HCT116 (cell line): ENCODE results near the gene GNAT2.

Experiments used
- POLR2A ChIP-seq: IDR thresholded peaks from 2 replicates; pipeline ENCODE4 v1.7.0; 2011; ENCODE audit warnings: borderline replicate concordance; ENCODE audit not compliant: insufficient read depth, insufficient read length; ENCODE audit errors: extremely low read depth
- POLR2AphosphoS5 ChIP-seq: IDR thresholded peaks from 2 replicates; pipeline ENCODE4 v1.6.1; 2011; ENCODE audit warnings: mild to moderate bottlenecking, low read depth, low read length, moderate library complexity
- SIN3A ChIP-seq: IDR thresholded peaks from 2 replicates; pipeline ENCODE4 v1.6.1; 2012; ENCODE audit warnings: low read depth
- ZFX ChIP-seq: fragments of 450-650 bp; IDR thresholded peaks from 2 replicates; pipeline ENCODE4 v1.6.1; 2017
- ZNF274 ChIP-seq: fragments of 200-500 bp; sonication (Bioruptor generic); IDR thresholded peaks from 2 replicates; pipeline ENCODE4 v1.6.1; 2014; ENCODE audit warnings: mild to moderate bottlenecking, low read depth, low read length, inconsistent platforms
- TF ChIP-seq, protein P1 (sequence below), 3 experiments: fragments of 200-600 bp in 1 of 3; sonication (generic) in 1 of 3; IDR thresholded peaks in 2 of 3; conservative IDR thresholded peaks in 1 of 3; 2 replicates each; pipeline ENCODE4 v1.5.1; 2012 to 2017; ENCODE audit warnings: low read depth in 2 of 3, low read length in 2 of 3, antibody characterized with exemption in 1 of 3, borderline replicate concordance in 1 of 3, control low read depth in 1 of 3, mild to moderate bottlenecking in 1 of 3, mixed read lengths in 1 of 3, mixed run types in 1 of 3, moderate library complexity in 1 of 3; ENCODE audit not compliant: insufficient read depth in 1 of 3
- TF ChIP-seq, protein P2 (sequence below): IDR thresholded peaks from 2 replicates; pipeline ENCODE4 v1.6.1; 2011; ENCODE audit warnings: mild to moderate bottlenecking, low read length, moderate library complexity; ENCODE audit not compliant: insufficient replicate concordance; ENCODE audit errors: extremely low read depth
- TF ChIP-seq, protein P3 (sequence below): IDR thresholded peaks from 2 replicates; pipeline ENCODE4 v1.6.1; 2012
- TF ChIP-seq, protein P4 (sequence below): IDR thresholded peaks from 2 replicates; pipeline ENCODE4 v1.6.1; 2012; ENCODE audit warnings: low read depth

DNA sequence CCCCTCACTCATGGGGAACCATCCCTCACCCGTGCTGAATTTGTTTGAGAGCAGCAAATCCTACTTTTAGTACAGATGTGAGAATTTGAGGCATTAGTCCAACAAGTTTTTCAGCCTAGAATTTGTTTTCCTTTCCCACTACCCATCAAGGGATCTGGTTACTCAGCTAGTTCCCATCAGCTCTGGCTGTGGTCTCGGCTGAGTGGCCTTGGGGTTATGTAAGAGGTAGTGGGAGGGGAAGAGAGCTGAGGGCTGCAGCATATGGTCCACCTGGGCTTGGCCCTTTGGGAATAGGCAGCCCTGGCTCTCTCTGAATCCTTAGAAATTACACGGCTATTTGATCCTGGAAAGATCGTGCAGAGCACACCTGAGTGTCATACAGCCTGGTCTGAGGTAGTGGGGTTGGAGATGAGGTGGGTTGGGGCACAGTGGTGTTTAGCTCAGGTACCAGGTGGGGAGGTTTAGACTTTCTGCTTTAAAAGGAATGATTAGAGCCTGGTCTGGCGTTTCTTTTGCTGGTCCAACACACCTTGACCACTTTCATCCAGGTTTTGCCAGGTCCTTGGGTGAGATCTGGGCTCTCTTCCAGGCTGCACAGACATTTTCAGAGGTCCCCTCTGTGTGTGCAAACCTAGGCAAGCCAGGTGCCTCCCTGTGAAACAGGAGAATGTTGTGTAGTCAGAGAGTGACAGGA lies 40.7 kb upstream of the GNAT2 start:
- TF ChIP-seq ZFX (no peak), POLR2A (no peak), POLR2AphosphoS5 (no peak), SIN3A (no peak), ZNF274 (no peak)
- TF ChIP-seq, protein P1, sequence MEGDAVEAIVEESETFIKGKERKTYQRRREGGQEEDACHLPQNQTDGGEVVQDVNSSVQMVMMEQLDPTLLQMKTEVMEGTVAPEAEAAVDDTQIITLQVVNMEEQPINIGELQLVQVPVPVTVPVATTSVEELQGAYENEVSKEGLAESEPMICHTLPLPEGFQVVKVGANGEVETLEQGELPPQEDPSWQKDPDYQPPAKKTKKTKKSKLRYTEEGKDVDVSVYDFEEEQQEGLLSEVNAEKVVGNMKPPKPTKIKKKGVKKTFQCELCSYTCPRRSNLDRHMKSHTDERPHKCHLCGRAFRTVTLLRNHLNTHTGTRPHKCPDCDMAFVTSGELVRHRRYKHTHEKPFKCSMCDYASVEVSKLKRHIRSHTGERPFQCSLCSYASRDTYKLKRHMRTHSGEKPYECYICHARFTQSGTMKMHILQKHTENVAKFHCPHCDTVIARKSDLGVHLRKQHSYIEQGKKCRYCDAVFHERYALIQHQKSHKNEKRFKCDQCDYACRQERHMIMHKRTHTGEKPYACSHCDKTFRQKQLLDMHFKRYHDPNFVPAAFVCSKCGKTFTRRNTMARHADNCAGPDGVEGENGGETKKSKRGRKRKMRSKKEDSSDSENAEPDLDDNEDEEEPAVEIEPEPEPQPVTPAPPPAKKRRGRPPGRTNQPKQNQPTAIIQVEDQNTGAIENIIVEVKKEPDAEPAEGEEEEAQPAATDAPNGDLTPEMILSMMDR (IDR thresholded peaks at IDR 0.05 in 2 of 3, conservative IDR thresholded peaks at IDR 0.05 in 1 of 3; ENCODE audit: borderline replicate concordance in 1 of 3, insufficient read depth in 1 of 3, low read depth in 2 of 3, low read length in 2 of 3), result no peak
- TF ChIP-seq, protein P2, sequence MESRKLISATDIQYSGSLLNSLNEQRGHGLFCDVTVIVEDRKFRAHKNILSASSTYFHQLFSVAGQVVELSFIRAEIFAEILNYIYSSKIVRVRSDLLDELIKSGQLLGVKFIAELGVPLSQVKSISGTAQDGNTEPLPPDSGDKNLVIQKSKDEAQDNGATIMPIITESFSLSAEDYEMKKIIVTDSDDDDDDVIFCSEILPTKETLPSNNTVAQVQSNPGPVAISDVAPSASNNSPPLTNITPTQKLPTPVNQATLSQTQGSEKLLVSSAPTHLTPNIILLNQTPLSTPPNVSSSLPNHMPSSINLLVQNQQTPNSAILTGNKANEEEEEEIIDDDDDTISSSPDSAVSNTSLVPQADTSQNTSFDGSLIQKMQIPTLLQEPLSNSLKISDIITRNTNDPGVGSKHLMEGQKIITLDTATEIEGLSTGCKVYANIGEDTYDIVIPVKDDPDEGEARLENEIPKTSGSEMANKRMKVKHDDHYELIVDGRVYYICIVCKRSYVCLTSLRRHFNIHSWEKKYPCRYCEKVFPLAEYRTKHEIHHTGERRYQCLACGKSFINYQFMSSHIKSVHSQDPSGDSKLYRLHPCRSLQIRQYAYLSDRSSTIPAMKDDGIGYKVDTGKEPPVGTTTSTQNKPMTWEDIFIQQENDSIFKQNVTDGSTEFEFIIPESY, result no peak
- TF ChIP-seq, protein P3, sequence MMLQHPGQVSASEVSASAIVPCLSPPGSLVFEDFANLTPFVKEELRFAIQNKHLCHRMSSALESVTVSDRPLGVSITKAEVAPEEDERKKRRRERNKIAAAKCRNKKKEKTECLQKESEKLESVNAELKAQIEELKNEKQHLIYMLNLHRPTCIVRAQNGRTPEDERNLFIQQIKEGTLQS, result no peak
- TF ChIP-seq, protein P4, sequence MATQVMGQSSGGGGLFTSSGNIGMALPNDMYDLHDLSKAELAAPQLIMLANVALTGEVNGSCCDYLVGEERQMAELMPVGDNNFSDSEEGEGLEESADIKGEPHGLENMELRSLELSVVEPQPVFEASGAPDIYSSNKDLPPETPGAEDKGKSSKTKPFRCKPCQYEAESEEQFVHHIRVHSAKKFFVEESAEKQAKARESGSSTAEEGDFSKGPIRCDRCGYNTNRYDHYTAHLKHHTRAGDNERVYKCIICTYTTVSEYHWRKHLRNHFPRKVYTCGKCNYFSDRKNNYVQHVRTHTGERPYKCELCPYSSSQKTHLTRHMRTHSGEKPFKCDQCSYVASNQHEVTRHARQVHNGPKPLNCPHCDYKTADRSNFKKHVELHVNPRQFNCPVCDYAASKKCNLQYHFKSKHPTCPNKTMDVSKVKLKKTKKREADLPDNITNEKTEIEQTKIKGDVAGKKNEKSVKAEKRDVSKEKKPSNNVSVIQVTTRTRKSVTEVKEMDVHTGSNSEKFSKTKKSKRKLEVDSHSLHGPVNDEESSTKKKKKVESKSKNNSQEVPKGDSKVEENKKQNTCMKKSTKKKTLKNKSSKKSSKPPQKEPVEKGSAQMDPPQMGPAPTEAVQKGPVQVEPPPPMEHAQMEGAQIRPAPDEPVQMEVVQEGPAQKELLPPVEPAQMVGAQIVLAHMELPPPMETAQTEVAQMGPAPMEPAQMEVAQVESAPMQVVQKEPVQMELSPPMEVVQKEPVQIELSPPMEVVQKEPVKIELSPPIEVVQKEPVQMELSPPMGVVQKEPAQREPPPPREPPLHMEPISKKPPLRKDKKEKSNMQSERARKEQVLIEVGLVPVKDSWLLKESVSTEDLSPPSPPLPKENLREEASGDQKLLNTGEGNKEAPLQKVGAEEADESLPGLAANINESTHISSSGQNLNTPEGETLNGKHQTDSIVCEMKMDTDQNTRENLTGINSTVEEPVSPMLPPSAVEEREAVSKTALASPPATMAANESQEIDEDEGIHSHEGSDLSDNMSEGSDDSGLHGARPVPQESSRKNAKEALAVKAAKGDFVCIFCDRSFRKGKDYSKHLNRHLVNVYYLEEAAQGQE, result no peak
